Uterus (tissue), 2 donors: ENCODE measurements around the gene NOLC1.

Source experiments
- CTCF ChIP-seq, 4 experiments: fragments of 200-600 bp in 2 of 4; fragments of 450-650 bp in 2 of 4; sonication (generic) in 2 of 4; IDR thresholded peaks; one replicate each; pipeline ENCODE4 v1.5.1; 2016 to 2019; ENCODE audit warnings: antibody characterized with exemption in 4 of 4, mild to moderate bottlenecking in 2 of 4, moderate library complexity in 1 of 4
- POLR2A ChIP-seq, 2 donors: fragments of 450-650 bp; IDR thresholded peaks; one replicate each; pipeline ENCODE4 v1.6.1; 2016; ENCODE audit warnings: antibody characterized with exemption in 2 of 2, mild to moderate bottlenecking in 1 of 2, moderate library complexity in 1 of 2

DNA sequence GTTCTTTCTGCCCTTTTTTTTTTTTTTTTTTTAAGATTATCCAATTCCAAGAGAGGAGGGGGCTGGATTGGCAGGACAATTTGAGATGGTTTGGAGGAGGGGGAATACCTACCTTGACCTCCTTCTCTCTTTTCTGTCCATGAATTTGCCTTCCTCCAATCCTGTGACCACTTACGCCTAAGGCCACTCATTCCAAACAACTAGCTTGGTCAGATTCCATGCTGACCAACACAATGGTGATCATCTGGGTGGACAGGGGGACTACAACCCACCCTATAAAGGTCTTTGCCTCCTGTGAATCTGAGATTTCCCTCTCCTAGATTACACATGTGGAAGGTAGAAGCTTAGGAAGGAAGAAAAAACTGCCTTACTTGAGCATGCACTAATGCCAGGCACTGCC is 29.7 kb upstream of the NOLC1 start:
- TF ChIP-seq CTCF (IDR thresholded peaks at IDR 0.05): no peak
- no peak for TF ChIP-seq POLR2A (IDR thresholded peaks at IDR 0.05)
